Left ventricle myocardium inferior (tissue), 1 donor: Measurements from ENCODE around the gene IRX2. TPM values are rescaled to one million over a fixed set of nuclear protein-coding genes. Genes with fewer than 3 reads are reported as not detected.

ENCODE experiments used
- DNase-seq: peaks from one replicate; pipeline ENCODE4 v3.0.0-alpha.2; 2020
- H3K27ac ChIP-seq: fragments of 200-600 bp; replicated peaks from 2 replicates; pipeline ENCODE4 v1.8.0; 2021
- H3K27me3 ChIP-seq: fragments of 200-600 bp; 2 replicates; pipeline ENCODE4 v1.8.0; 2021; ENCODE audit warnings: low read depth
- H3K36me3 ChIP-seq: fragments of 200-600 bp; 2 replicates; pipeline ENCODE4 v1.8.0; 2021
- H3K4me1 ChIP-seq: fragments of 200-600 bp; 2 replicates; pipeline ENCODE4 v1.8.0; 2021
- H3K4me3 ChIP-seq: fragments of 200-600 bp; 2 replicates; pipeline ENCODE4 v1.8.0; 2021; ENCODE audit warnings: mild to moderate bottlenecking, moderate library complexity
- H3K9me3 ChIP-seq: fragments of 200-600 bp; replicated peaks from 2 replicates; pipeline ENCODE4 v1.8.0; 2021
- intact Hi-C: fragments of 100-400 bp; cut with micrococcal nuclease; formaldehyde crosslinking; loops from one replicate; pipeline ENCODE4 v1.11.0; 2022
- total RNA-seq: library from RNA; stranded (reverse); fragmentation: NEBNext Ultra II Directional; extraction: Animal tissue kit (Norgen Biotek cat#: 25700); gene quantifications from one replicate; pipeline ENCODE4 v1.2.1, GENCODE V29; 2021
- TF ChIP-seq, protein P1 (sequence below): fragments of 200-600 bp; IDR thresholded peaks from 2 replicates; pipeline ENCODE4 v1.8.0; 2021; ENCODE audit warnings: antibody characterized with exemption, mild to moderate bottlenecking, borderline replicate concordance
- donor health status: DM: no; HTN: yes; CAD: no; lungs with severe emphysema.

Gene IRX2
- total RNA-seq, 1 donor from 2014 or later = 6.2 TPM

DNA sequence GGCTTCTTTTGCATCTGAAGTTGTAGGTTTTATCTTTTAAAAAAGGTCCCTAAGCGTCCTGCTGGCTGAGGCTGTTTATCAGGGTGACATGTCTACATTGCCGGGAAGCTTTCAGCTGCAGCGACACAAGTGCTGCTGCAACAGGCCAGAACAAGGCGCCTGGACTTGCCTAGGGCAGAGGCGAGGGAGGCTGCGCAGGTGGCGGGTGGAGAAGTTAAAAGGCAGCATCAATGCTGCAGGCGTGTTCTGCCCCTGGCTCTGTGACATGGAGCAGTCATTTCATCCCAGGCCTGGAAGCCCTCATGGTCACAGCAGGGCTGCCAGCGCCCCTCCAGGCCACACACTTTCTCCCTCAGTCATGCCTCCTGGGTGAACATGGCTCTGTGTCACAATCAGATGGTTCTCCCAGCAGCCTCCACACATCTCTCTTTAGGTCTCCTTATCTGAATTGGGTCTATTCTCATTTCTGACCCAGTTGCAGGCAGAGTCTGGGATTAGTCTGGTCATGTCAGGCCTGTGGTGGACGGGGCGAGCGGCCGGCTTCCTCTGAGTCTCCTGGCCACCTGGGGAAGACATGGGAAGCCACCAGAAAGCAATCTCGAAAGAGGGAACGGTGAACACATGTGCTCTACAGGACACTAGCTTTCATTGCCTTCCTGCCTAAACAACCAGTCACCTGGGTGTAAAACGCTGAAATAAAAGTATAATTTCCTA is 41.3 kb downstream of the IRX2 start:
- Histone ChIP-seq H3K9me3 (no peaks in the 10 kb centered on the region), H3K27me3 (peaks cover 76% of the 10 kb centered on the region), H3K4me1 (no peaks in the 10 kb centered on the region), H3K36me3 (no peaks in the 10 kb centered on the region), H3K27ac (no peak overlapping the region), H3K4me3 (no peak overlapping the region)
- TF ChIP-seq, protein P1, sequence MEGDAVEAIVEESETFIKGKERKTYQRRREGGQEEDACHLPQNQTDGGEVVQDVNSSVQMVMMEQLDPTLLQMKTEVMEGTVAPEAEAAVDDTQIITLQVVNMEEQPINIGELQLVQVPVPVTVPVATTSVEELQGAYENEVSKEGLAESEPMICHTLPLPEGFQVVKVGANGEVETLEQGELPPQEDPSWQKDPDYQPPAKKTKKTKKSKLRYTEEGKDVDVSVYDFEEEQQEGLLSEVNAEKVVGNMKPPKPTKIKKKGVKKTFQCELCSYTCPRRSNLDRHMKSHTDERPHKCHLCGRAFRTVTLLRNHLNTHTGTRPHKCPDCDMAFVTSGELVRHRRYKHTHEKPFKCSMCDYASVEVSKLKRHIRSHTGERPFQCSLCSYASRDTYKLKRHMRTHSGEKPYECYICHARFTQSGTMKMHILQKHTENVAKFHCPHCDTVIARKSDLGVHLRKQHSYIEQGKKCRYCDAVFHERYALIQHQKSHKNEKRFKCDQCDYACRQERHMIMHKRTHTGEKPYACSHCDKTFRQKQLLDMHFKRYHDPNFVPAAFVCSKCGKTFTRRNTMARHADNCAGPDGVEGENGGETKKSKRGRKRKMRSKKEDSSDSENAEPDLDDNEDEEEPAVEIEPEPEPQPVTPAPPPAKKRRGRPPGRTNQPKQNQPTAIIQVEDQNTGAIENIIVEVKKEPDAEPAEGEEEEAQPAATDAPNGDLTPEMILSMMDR = no peak
- DNase-seq = no peak
- intact Hi-C loops = no loop called here

DNA sequence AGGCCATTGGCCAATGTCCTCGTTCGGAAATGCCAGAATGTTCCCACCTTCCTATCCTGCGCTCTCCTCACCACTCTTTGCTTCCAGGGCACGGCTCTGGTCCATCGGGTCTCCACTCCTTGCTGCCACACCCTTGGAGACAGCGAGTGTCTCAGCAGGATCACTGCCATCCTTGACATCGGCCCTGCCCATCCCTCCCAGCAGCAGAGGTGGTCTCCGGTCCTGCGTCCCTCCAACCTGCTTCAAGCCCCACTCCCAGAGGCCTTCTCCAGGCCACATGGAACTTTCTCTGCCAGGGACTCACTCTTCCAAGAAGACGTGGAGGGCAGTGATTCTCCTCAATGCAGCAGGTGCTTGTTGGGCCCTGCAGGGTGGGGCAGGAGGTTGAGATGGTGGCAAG is 42.7 kb downstream of the IRX2 start:
- H3K4me3 ChIP-seq = no peak overlapping the region
- H3K4me1 ChIP-seq = no peaks in the 10 kb centered on the region
- H3K27me3 ChIP-seq = peaks cover 76% of the 10 kb centered on the region
- DNase-seq = no peak
- TF ChIP-seq, protein P1 = no peak
- H3K9me3 ChIP-seq = no peaks in the 10 kb centered on the region
- H3K36me3 ChIP-seq = no peaks in the 10 kb centered on the region
- intact Hi-C loops = no loop called here
- H3K27ac ChIP-seq = no peak overlapping the region

DNA sequence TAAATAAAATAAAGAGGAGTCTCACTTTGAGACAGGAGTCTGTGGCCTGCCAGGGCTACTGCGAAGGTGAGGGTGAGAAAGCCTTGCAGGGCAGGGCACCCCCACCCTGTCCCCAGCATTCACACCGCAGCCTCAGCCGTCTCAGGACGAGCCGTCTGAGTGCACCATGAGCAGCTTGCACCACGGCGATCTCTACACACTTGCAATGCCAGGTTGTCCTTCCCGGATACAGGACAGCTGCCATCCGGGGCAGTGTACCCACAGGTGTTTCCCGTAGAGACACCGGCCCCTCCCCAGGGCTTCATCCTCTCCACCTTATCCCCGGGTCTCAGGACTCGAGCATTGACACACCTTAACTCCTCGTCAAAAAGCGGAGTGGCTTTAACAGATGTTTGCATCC is 43.3 kb downstream of the IRX2 start:
- H3K27me3 ChIP-seq = peaks cover 76% of the 10 kb centered on the region
- no peaks in the 10 kb centered on the region for H3K4me1 ChIP-seq
- H3K27ac ChIP-seq = no peak overlapping the region
- H3K36me3 ChIP-seq = no peaks in the 10 kb centered on the region
- no peaks in the 10 kb centered on the region for H3K9me3 ChIP-seq
- TF ChIP-seq, protein P1 = no peak
- H3K4me3 ChIP-seq = no peak overlapping the region
- intact Hi-C loops = no loop called here
- no peak for DNase-seq

DNA sequence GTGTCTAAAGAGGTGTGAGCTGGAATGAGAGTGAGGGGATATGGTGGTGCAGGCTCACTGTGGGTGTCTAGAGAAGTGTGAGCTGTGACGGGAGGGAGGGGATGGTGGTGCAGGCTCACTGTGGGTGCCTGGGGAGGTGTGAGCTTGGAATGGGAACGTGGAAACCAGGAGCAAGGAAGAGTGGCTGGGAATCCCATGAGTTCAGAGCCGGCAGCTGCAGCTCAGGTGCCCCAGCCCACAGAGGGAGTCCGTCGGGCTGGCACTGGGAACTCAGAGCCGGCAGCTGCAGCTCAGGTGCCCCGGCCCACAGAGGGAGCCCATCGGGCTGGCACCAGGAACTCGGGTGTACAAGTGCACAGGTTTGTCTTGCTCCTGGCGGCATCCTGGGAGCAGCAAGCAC is 45.6 kb downstream of the IRX2 start:
- Histone ChIP-seq H3K27ac (no peak overlapping the region), H3K36me3 (no peaks in the 10 kb centered on the region), H3K27me3 (peaks cover 75% of the 10 kb centered on the region), H3K9me3 (no peaks in the 10 kb centered on the region), H3K4me3 (no peak overlapping the region), H3K4me1 (no peaks in the 10 kb centered on the region)
- TF ChIP-seq, protein P1 = no peak
- intact Hi-C loops = no loop called here
- DNase-seq = no peak

DNA sequence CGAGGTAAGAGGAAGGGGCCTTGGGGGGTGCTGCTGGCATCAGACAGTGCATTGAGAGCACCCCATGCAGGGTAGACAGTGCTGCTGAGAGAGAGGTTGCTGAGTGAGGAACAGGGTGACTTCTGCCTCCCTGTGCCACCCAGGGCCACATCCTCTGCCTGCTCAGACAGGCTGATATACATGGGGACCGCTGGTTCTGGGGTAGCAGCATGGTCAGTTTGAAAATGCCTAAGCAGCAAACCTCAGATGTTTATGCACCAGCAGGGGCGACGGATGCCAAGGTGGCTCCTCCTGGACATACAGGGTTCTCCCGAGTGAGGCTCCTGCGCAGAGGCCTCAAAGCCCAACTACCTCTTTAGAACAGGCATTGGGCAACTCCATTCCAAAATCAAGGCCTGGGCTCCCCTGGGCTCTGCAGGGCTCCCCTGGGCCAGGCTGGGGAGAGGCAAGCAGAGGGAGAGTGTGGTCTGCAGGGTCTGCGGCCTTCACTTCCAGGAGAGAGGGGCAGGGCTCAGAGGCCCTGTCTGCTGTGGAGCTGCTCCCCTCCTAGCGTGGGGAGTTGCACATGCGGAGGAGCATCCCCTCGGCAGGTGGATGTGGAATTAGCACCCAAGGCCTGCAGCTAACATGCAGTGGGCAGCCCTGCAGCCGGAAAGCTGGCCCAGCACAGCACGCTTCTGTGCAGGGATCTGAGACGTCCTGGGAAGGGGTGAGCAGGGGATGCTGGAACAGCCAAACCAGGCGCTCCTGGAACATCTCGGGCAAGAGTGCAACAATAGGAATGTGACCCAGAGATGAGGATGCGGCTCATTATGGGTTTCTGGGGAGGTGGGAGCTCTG is 46.5 kb downstream of the IRX2 start:
- Histone ChIP-seq H3K4me1 (no peaks in the 10 kb centered on the region), H3K27me3 (peaks cover 83% of the 10 kb centered on the region), H3K36me3 (no peaks in the 10 kb centered on the region), H3K27ac (no peak overlapping the region), H3K9me3 (no peaks in the 10 kb centered on the region), H3K4me3 (no peak overlapping the region)
- no peak for DNase-seq
- intact Hi-C loops = no loop called here
- TF ChIP-seq, protein P1 = no peak
